MG63 (cell line): ENCODE measurements around the gene RAB23. TPM values are rescaled to one million over a fixed set of nuclear protein-coding genes. Genes with fewer than 3 reads are reported as not detected.

ENCODE experiments used
- DNase-seq: peaks from one replicate; pipeline ENCODE4 v3.0.0-alpha.2; 2020
- H3K27me3 ChIP-seq: fragments of 250-450 bp; sonication (Bioruptor Pico); 2 replicates; pipeline ENCODE4 v1.5.1; 2020; ENCODE audit warnings: mild to moderate bottlenecking, moderate library complexity
- H3K36me3 ChIP-seq: fragments of 250-450 bp; sonication (Bioruptor Pico); 2 replicates; pipeline ENCODE4 v1.5.1; 2020; ENCODE audit warnings: mild to moderate bottlenecking, moderate library complexity
- H3K4me3 ChIP-seq: fragments of 250-450 bp; sonication (Bioruptor Pico); 2 replicates; pipeline ENCODE4 v1.5.1; 2020; ENCODE audit warnings: mild to moderate bottlenecking, moderate library complexity
- H3K9me3 ChIP-seq: fragments of 250-450 bp; sonication (Bioruptor Pico); 2 replicates; pipeline ENCODE4 v1.5.1; 2020; ENCODE audit warnings: mild to moderate bottlenecking, moderate library complexity
- total RNA-seq: library from RNA; depleted of rRNA; stranded (reverse); fragments of >200 nt; shearing (Covaris generic); gene quantifications from 2 replicates; pipeline ENCODE4 v1.2.3, GENCODE V29; 2014; ENCODE audit warnings: low replicate concordance

Gene RAB23
- total RNA-seq, 1 experiment from 2014 or later, result 15.5 TPM

DNA sequence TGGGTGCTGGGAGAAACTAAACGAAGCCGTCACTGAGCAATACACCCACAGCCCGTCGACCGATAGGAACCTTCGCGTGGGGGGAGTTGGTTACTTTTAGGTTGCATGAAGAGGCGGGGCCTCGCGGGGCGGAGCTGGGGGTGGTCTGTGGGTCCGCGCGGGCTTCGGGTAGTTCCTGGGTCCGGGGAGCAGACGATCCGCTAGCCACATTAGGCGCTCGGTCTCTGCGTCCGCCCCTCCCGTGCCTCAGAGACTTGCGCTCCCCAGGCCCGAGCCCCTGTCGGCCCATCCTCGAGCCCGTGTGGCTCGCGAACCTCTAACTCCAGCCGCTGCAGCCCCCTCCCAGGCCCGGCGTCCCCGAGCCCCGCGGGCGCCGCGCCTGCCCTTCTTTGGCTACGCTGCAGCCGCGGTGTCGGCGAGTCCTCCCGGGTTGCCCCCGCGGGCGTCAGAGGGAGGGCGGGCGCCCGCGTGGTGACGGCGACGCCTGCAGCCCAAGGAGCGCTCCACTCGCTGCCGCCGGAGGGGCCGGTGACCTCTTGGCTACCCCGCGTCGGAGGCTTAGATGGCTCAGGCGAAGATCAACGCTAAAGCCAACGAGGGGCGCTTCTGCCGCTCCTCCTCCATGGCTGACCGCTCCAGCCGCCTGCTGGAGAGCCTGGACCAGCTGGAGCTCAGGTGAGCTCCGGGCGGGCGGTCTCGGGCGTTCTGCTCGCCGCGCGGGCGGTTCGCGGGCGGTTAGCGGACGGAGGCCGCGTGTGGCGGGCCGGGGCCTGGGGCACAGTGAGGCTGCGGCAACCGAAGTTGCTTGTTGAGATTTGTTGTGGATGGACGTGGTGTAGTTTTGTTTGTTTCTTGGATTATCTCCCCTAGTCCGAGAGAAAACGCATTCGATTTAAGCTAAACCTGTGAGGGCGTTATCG, 49.7 kb downstream of the RAB23 start, which contains the start of gene BAG2:
Gene BAG2, plus strand, starts transcription at position 191 of the 920 bp plus-strand sequence. Its CDS starts 372 bp downstream, at position 563.
- Histone ChIP-seq H3K27me3 (no peaks in the 10 kb centered on the region), H3K36me3 (peaks cover 25% of the 10 kb centered on the region), H3K9me3 (no peaks in the 10 kb centered on the region), H3K4me3 (peak within 1 kb of the TSS; percentile 68)
- peak; percentile 91 for DNase-seq

DNA sequence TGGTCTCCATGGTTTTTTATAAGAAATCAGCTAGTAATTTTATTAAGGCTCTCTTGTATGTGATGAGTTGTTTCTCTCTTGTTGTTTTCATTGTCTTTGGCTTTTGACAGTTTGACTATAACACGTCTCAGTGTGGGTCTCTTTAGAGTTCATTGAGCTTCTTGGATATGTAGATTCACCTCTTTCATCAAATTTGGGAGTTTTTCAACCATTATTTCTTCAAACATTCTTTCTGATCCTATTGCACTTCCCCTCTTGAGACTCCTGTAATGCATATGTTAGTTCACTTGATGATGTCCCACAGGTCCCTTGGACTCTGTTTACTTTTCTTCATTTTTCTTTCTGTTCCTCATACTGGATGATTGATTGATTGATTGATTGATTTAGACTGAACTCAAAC, 57.0 kb downstream of the RAB23 start:
- peaks cover 15% of the 10 kb centered on the region for H3K9me3 ChIP-seq
- no peak overlapping the region for H3K4me3 ChIP-seq
- no peaks in the 10 kb centered on the region for H3K27me3 ChIP-seq
- no peak for DNase-seq
- H3K36me3 ChIP-seq, result peaks cover 49% of the 10 kb centered on the region

DNA sequence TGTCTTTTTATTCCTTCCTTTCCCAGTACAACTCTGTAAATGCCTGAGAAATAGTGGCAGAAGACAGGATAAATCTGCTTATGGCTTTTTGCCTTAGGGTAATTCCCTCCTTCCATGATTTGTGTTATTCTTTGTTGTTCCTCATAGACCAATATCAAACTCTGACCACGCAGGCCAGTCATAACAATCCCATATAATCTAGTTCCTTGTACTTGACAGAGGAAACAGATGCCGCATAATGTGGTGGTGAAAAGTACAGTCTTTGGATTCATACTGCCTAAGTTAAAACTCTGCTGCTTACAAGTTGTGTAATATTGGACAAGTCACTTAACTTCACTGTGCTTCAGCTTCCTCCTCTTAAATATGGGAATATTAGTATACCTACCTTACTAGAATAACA, 58.2 kb downstream of the RAB23 start:
- peaks cover 51% of the 10 kb centered on the region for H3K36me3 ChIP-seq
- no peak overlapping the region for H3K4me3 ChIP-seq
- H3K9me3 ChIP-seq, result peaks cover 15% of the 10 kb centered on the region
- no peak for DNase-seq
- no peaks in the 10 kb centered on the region for H3K27me3 ChIP-seq

DNA sequence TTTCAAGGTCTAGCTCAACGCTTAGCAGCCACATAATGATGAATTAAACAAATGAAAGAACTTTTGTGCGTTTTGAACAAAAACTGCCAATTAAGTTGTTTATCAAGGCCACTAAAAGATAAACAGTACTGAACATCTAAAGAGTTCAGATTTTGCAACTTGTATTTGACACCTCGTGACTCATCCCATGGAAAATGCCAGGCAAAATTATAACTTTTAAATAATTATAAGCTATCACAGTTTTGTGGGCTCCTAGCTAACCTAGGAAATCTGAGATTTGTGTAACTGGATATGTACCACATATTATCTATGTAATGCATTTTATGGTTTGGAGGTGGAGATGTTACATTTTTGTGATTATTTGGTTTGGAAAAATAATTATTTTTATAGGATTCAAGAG, 59.6 kb downstream of the RAB23 start:
- Histone ChIP-seq H3K9me3 (peaks cover 15% of the 10 kb centered on the region), H3K27me3 (no peaks in the 10 kb centered on the region), H3K36me3 (peaks cover 46% of the 10 kb centered on the region), H3K4me3 (no peak overlapping the region)
- no peak for DNase-seq

DNA sequence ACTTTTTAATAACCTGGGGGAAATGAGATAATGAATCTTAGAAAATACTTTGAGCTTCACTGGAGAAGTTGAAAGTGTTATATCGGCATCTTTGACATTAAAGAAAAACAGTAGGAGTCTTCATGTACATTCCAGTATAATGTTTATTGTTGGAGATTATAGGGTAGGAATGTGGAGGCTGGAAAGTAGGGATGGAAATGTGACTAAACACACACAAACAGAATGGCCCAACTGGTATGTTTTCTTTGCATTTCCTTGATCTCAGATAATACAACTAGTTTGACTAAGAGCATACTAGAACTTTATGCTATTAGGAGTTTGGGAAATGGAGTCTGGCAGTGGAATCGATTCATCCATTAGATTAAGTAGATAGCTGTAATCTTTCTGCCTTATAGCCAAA, 60.1 kb downstream of the RAB23 start:
- no peak for DNase-seq
- no peak overlapping the region for H3K4me3 ChIP-seq
- peaks cover 15% of the 10 kb centered on the region for H3K9me3 ChIP-seq
- H3K27me3 ChIP-seq, result no peaks in the 10 kb centered on the region
- peaks cover 43% of the 10 kb centered on the region for H3K36me3 ChIP-seq

DNA sequence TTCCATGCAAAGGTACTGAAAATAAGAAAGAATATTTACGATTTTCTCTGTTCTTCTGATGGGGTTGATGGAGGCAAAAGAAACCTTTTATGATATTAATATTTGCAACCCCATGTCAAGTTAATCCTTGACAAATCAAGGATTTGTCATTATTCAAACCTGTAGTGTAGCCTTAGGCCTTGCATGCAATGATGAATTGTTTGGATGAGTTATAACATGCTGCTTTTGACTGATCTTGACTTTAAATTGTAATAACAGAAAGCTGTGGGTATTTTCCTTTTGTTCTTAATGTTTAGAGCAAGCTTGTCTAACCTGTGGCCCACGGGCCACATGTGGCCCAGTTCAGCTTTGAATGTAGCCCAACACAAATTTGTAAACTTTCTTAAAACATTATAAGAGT, 63.0 kb downstream of the RAB23 start:
- no peak for DNase-seq
- H3K4me3 ChIP-seq, result no peak overlapping the region
- no peaks in the 10 kb centered on the region for H3K27me3 ChIP-seq
- H3K36me3 ChIP-seq, result peaks cover 20% of the 10 kb centered on the region
- H3K9me3 ChIP-seq, result peaks cover 1% of the 10 kb centered on the region; the same call in 1 of the 2 replicates

DNA sequence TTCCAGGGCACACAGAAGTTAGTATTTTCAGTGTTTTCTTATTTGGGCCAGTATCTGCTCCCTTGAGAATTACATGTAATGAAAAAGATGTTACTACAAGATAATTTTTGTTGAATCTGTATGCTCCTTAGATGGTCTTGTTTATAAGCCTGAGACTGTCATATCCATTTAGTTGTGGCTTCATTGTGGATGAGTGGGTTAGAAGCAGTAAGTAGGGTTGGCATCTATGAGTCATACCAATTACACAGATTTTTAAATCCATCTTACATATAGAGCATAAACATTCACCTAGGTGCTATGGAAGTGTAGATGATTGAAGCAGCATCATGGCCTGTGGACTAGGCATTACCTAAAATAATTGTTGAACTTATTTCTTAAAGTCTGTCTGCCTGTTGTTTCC, 63.4 kb downstream of the RAB23 start:
- peaks cover 18% of the 10 kb centered on the region for H3K36me3 ChIP-seq
- H3K9me3 ChIP-seq, result no peaks in the 10 kb centered on the region
- no peak overlapping the region for H3K4me3 ChIP-seq
- no peaks in the 10 kb centered on the region for H3K27me3 ChIP-seq
- DNase-seq, result no peak

DNA sequence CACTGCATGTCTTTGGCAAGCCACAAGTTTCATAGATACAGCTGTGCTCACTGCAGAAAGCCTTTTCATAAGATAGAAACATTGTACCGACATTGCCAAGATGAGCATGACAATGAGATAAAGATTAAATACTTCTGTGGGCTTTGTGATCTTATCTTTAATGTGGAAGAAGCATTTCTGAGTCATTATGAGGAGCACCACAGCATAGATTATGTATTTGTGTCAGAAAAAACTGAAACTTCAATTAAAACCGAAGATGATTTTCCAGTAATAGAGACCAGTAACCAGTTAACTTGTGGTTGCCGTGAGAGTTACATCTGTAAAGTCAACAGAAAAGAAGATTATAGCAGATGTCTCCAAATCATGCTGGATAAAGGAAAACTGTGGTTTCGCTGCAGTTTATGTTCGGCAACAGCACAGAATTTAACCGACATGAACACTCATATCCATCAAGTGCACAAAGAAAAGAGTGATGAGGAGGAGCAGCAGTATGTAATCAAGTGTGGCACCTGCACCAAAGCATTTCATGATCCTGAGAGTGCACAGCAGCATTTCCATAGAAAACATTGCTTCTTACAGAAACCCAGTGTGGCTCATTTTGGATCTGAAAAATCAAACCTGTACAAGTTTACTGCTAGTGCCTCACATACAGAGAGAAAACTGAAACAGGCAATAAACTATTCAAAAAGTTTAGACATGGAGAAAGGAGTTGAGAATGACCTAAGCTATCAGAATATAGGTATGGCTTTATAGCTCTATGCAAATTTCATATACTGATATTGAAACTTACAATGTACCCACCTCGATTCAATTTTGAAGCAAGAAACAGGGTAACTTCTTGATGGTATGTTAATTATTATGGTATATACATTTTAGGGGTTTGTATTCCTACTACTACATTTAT, 73.9 kb downstream of the RAB23 start:
- peaks cover 10% of the 10 kb centered on the region for H3K36me3 ChIP-seq
- no peaks in the 10 kb centered on the region for H3K9me3 ChIP-seq
- no peak overlapping the region for H3K4me3 ChIP-seq
- no peaks in the 10 kb centered on the region for H3K27me3 ChIP-seq
- no peak for DNase-seq

DNA sequence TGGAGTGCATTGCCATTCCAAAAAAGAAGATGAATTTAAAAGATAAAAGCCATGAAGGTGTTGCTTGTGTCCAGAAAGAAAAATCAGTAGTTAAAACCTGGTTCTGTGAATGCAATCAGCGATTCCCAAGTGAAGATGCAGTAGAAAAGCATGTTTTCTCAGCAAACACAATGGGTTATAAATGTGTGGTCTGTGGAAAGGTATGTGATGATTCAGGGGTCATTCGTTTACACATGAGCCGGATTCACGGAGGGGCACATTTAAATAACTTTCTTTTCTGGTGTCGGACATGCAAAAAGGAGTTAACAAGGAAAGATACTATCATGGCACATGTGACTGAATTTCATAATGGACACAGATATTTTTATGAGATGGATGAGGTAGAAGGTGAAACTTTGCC, 74.7 kb downstream of the RAB23 start:
- Histone ChIP-seq H3K36me3 (peaks cover 13% of the 10 kb centered on the region), H3K4me3 (no peak overlapping the region), H3K27me3 (no peaks in the 10 kb centered on the region), H3K9me3 (no peaks in the 10 kb centered on the region)
- no peak for DNase-seq

DNA sequence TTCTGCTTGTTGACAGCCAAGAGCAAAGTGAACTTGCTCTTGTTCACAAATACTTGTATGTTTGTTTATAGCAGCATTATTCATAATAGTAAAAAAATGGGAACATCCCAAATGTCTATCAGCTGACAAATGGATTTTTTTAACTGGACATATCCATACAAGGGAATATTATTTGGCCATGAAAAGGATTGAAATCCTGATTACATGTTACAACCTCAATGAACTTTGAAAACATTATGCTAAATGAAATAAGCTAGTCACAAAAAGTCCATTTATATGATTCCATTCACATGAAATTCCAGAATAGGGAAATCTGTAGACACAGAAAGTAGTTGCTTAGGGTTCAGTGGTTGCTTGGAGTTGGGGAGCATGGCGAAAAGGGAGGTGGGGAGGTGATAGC, 78.4 kb downstream of the RAB23 start:
- Histone ChIP-seq H3K9me3 (no peaks in the 10 kb centered on the region), H3K4me3 (no peak overlapping the region), H3K36me3 (peaks cover 20% of the 10 kb centered on the region), H3K27me3 (no peaks in the 10 kb centered on the region)
- DNase-seq, result no peak

DNA sequence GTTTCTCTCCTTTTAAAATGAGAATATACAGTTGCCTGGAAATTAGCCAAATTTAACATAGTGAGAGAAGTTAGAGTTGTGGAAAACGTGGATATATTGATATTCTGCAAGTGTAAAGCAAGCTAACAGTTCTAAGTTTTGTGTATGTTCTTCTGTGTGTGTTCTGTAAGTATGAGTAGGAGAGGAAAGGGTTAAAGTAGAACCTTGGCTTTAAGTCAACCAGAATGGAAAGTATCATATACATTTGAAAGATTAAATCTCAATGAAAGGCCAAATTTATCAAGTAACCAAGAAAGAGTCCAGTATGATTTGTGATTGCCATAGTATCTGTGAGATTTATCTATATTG, 80.0 kb downstream of the RAB23 start:
- Histone ChIP-seq H3K9me3 (no peaks in the 10 kb centered on the region), H3K36me3 (peaks cover 13% of the 10 kb centered on the region), H3K27me3 (no peaks in the 10 kb centered on the region), H3K4me3 (no peak overlapping the region)
- DNase-seq, result no peak

DNA sequence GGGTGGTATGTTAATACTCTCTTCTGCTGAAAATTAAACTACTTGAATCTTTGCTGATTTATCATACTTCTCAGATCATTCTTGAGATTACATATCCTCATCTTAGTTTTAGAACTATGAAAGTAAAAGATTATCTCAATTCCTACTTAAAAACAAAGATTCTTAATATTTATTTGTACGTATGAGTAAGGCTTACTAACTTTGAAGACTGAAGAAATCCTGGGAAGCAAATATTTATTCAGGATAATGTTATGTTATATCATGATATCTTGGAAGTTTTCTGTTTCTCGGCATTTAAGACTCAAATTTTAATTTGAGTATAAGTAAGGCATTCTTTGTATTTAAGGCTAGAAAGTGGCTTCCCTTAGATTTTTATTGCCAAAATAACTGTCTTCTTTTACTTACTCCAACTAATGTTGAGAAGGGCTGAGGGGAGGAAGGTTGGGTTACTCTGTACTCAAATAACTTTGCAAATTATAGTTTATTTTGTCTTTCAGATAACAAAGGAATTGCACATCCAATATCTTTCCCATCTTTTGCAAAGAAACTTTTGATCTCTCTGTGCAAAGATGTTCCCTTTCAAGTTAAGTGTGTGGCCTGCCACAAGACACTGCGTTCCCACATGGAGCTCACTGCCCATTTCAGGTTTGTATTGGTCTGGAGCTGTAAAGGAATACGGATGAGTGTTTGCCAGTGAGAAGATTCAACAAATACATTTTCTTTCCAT, 80.5 kb downstream of the RAB23 start:
- no peaks in the 10 kb centered on the region for H3K9me3 ChIP-seq

DNA sequence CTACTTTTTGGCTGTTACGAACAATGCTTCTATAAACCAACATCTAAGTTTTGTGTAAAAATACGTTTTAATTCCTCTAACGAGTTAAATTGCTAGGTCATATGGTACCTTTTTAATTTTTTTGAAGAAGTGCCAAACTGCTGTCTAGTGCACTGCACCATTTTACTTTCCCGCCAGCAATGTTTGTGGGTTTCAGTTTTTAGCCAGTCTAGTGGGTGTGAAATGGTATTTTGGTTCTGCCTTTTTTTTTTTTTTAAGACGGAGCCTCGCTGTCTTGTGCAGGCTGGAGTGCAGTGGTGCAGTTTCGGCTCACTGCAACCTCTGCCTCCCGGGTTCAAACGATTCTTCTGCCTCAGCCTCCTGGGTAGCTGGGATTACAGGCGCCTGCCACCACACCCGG, 84.1 kb downstream of the RAB23 start:
- no peak for DNase-seq
- Histone ChIP-seq H3K27me3 (no peaks in the 10 kb centered on the region), H3K4me3 (no peak overlapping the region), H3K9me3 (no peaks in the 10 kb centered on the region), H3K36me3 (peaks cover 10% of the 10 kb centered on the region)

More for the DNA sequence above, 80.5 kb downstream of the RAB23 start:
- no peak for DNase-seq
- H3K27me3 ChIP-seq, result no peaks in the 10 kb centered on the region
- no peak overlapping the region for H3K4me3 ChIP-seq
- H3K36me3 ChIP-seq, result peaks cover 12% of the 10 kb centered on the region

DNA sequence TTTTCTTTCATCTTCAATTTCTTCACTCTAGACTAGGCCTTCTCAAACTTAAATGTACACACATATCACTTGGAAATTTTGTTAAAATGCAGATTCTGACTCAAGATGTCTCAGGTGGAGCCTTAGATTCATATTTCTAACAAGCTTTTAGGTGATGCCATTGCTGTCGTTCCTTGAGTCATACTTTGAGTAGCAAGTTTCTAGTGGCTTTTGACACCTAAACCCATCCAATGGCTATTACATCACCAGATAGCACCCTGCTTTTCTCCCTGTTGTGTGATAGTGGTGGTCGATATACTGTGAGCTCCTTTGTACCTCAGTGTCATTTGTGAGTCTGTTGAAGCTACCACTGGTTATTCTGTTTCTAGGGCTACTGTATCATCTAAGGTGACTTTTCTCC, 84.8 kb downstream of the RAB23 start:
- no peaks in the 10 kb centered on the region for H3K27me3 ChIP-seq
- H3K36me3 ChIP-seq, result peaks cover 6% of the 10 kb centered on the region
- no peak overlapping the region for H3K4me3 ChIP-seq
- no peak for DNase-seq
- H3K9me3 ChIP-seq, result no peaks in the 10 kb centered on the region
